H1 (cell line): ENCODE data around the gene GRAPL. TPM values are rescaled to one million over a fixed set of nuclear protein-coding genes. Genes with fewer than 3 reads are reported as not detected.
"Not testable (repeated sequence)": the region's sequence is repeated elsewhere in the genome, so short reads cannot be mapped to it uniquely, and the experiment has no call there.

Experiments
- CTCF ChIA-PET: fragments of 300-600 bp; sonication (Branson Sonifier 250); formaldehyde crosslinking; loops from one replicate; lab custom pipeline; 2021; ENCODE audit not compliant: partially characterized antibody; lab: Charles Lee
- POLR2A ChIA-PET: fragments of 300-600 bp; sonication (Branson Sonifier 250); formaldehyde crosslinking; loops from one replicate; lab custom pipeline; 2021; ENCODE audit warnings: inconsistent platforms; ENCODE audit not compliant: partially characterized antibody; lab: Charles Lee
- DNase-seq, 2 experiments: peaks; one replicate each; pipeline versions ENCODE4 v3.0.0 to v3.0.0-alpha.2; 2010 to 2022; ENCODE audit warnings: low spot score in 2 of 2, low read depth in 1 of 2, mixed read lengths in 1 of 2
- FAIRE-seq: peaks from 2 replicates; lab custom pipeline; 2011; peaks lifted over from hg19 to GRCh38; lab: Jason Lieb, UNC
- H2AFZ ChIP-seq: 2 replicates; pipeline ENCODE4 v1.8.1; 2012; ENCODE audit warnings: low read length, inconsistent platforms
- H2AK5ac ChIP-seq: 2 replicates; pipeline ENCODE4 v1.6.1; 2013; ENCODE audit warnings: low read depth, low read length
- H2BK120ac ChIP-seq: replicated peaks from 2 replicates; pipeline ENCODE3; 2013; ENCODE audit warnings: low read depth, low read length, inconsistent platforms
- H2BK12ac ChIP-seq: 2 replicates; pipeline ENCODE4 v1.6.1; 2013; ENCODE audit warnings: low read depth, low read length
- H2BK15ac ChIP-seq: 2 replicates; pipeline ENCODE4 v1.6.1; 2013; ENCODE audit warnings: low read length
- H2BK20ac ChIP-seq: 2 replicates; pipeline ENCODE4 v1.6.1; 2013; ENCODE audit warnings: low read length
- H2BK5ac ChIP-seq: 2 replicates; pipeline ENCODE4 v1.6.1; 2013; ENCODE audit warnings: low read depth, low read length
- H3K14ac ChIP-seq: 2 replicates; pipeline ENCODE4 v1.6.1; 2013; ENCODE audit warnings: inconsistent platforms; ENCODE audit not compliant: insufficient read length
- H3K18ac ChIP-seq: 2 replicates; pipeline ENCODE4 v1.6.1; 2013; ENCODE audit warnings: low read length; ENCODE audit errors: extremely low read depth
- H3K23ac ChIP-seq: 2 replicates; pipeline ENCODE4 v1.6.1; 2013; ENCODE audit warnings: inconsistent platforms; ENCODE audit not compliant: insufficient read length
- H3K23me2 ChIP-seq: 2 replicates; pipeline ENCODE4 v1.6.1; 2013; ENCODE audit warnings: low read depth, low read length
- H3K27ac ChIP-seq: 2 replicates; pipeline ENCODE4 v1.6.1; 2011; ENCODE audit warnings: low read depth, low read length, inconsistent platforms
- H3K27me3 ChIP-seq, 4 experiments: replicated peaks in 1 of 4; 1 replicate in 1 of 4; 2 replicates in 3 of 4; pipeline versions ENCODE4 v1.6.1 to v1.8.1; 2011 to 2013; ENCODE audit warnings: low read length in 3 of 4, mild to moderate bottlenecking in 3 of 4, inconsistent platforms in 2 of 4, mixed read lengths in 2 of 4, moderate library complexity in 1 of 4; ENCODE audit not compliant: control insufficient read depth in 3 of 4, insufficient read depth in 3 of 4; ENCODE audit errors: extremely low read depth in 1 of 4
- H3K36me3 ChIP-seq, 4 experiments: 2 replicates each; pipeline versions ENCODE4 v1.6.1 to v1.8.1; 2011 to 2013; ENCODE audit warnings: mild to moderate bottlenecking in 4 of 4, low read length in 3 of 4, moderate library complexity in 2 of 4, control low read depth in 1 of 4, inconsistent platforms in 1 of 4; ENCODE audit not compliant: insufficient read depth in 4 of 4, control insufficient read depth in 2 of 4
- H3K4ac ChIP-seq: replicated peaks from 2 replicates; pipeline ENCODE3; 2013; ENCODE audit warnings: low read length, low read depth, mixed read lengths, inconsistent platforms; ENCODE audit not compliant: insufficient read length
- H3K4me1 ChIP-seq, 4 experiments: replicated peaks in 1 of 4; 1 replicate in 1 of 4; 2 replicates in 3 of 4; pipeline versions ENCODE4 v1.6.1 to v1.8.1; 2011 to 2013; ENCODE audit warnings: low read length in 3 of 4, inconsistent platforms in 2 of 4, mixed read lengths in 1 of 4; ENCODE audit not compliant: insufficient read depth in 4 of 4, control insufficient read depth in 3 of 4
- H3K4me2 ChIP-seq, 2 experiments: 2 replicates each; pipeline versions ENCODE4 v1.6.1 to v1.8.1; 2011 to 2013; ENCODE audit warnings: low read depth in 2 of 2, low read length in 2 of 2, control low read depth in 1 of 2, inconsistent platforms in 1 of 2, mild to moderate bottlenecking in 1 of 2; ENCODE audit not compliant: insufficient read depth in 1 of 2
- H3K4me3 ChIP-seq, 4 experiments: fragments of 200-600, 300-600 bp in 1 of 4; sonication (generic), shearing (Covaris generic), sonication (Bioruptor Twin) in 1 of 4; 2 replicates each; pipeline versions ENCODE4 v1.5.1 to v1.8.1; 2011 to 2016; ENCODE audit warnings: low read length in 4 of 4, low read depth in 3 of 4, control low read depth in 2 of 4, inconsistent platforms in 2 of 4, mild to moderate bottlenecking in 2 of 4, mixed read lengths in 1 of 4, moderate library complexity in 1 of 4; ENCODE audit not compliant: insufficient read depth in 2 of 4; ENCODE audit errors: extremely low read depth in 1 of 4
- H3K56ac ChIP-seq: replicated peaks from 2 replicates; pipeline ENCODE3; 2013; ENCODE audit warnings: low read depth, mild to moderate bottlenecking, mixed read lengths, low read length, inconsistent platforms; ENCODE audit not compliant: insufficient read length
- H3K79me1 ChIP-seq: 2 replicates; pipeline ENCODE4 v1.6.1; 2013; ENCODE audit warnings: low read depth, low read length, control low read depth
- H3K79me2 ChIP-seq, 2 experiments: 2 replicates each; pipeline versions ENCODE4 v1.6.1 to v1.8.1; 2012 to 2013; ENCODE audit warnings: low read length in 2 of 2, mild to moderate bottlenecking in 2 of 2, inconsistent platforms in 1 of 2; ENCODE audit not compliant: insufficient read depth in 2 of 2, control insufficient read depth in 1 of 2
- H3K9ac ChIP-seq, 4 experiments: replicated peaks in 1 of 4; 1 replicate in 1 of 4; 2 replicates in 3 of 4; pipeline versions ENCODE4 v1.6.1 to v1.8.1; 2011 to 2013; ENCODE audit warnings: low read depth in 3 of 4, low read length in 3 of 4, control low read depth in 2 of 4, mild to moderate bottlenecking in 2 of 4, moderate library complexity in 2 of 4, inconsistent platforms in 1 of 4; ENCODE audit errors: extremely low read depth in 1 of 4
- H3K9me3 ChIP-seq, 2 experiments: 2 replicates each; pipeline versions ENCODE4 v1.6.1 to v1.8.1; 2012 to 2013; ENCODE audit warnings: mild to moderate bottlenecking in 2 of 2, moderate library complexity in 2 of 2, control low read depth in 1 of 2, inconsistent platforms in 1 of 2, low read depth in 1 of 2, low read length in 1 of 2, mixed read lengths in 1 of 2; ENCODE audit not compliant: insufficient read depth in 2 of 2
- H4K20me1 ChIP-seq, 2 experiments: replicated peaks in 1 of 2; 2 replicates each; pipeline versions ENCODE3 to v1.8.1; 2011 to 2013; ENCODE audit warnings: inconsistent platforms in 2 of 2, low read length in 2 of 2, mild to moderate bottlenecking in 1 of 2; ENCODE audit not compliant: insufficient read depth in 2 of 2, control insufficient read depth in 1 of 2
- H4K5ac ChIP-seq: 2 replicates; pipeline ENCODE4 v1.6.1; 2013; ENCODE audit warnings: low read length, low read depth, mixed read lengths, inconsistent platforms; ENCODE audit not compliant: insufficient read length
- H4K8ac ChIP-seq: 2 replicates; pipeline ENCODE4 v1.8.0; 2013; ENCODE audit warnings: mild to moderate bottlenecking, moderate library complexity, low read length, inconsistent platforms; ENCODE audit not compliant: insufficient read depth; ENCODE audit errors: extremely low read depth
- H4K91ac ChIP-seq: replicated peaks from 2 replicates; pipeline ENCODE3; 2013; ENCODE audit warnings: low read length, mixed read lengths, inconsistent platforms; ENCODE audit not compliant: insufficient read length
- WGBS, 2 experiments: shearing (Covaris generic) in 1 of 2; methylation state at CpG; one replicate each; pipeline versions ENCODE4 v1.1.6 to v1.1.7; 2013 to 2015; ENCODE audit warnings: low lambda C conversion rate in 2 of 2, mixed read lengths in 2 of 2, inconsistent platforms in 1 of 2, low coverage in 1 of 2, missing lambda C conversion rate in 1 of 2; ENCODE audit not compliant: insufficient replicate concordance in 2 of 2, insufficient coverage in 1 of 2, insufficient read length in 1 of 2; ENCODE audit errors: extremely low coverage in 1 of 2, missing lambda C conversion rate in 1 of 2; 5-methylcytosine and 5-hydroxymethylcytosine counted together
- polyA plus RNA-seq, 7 experiments: library from polyadenylated mRNA; depleted of rRNA in 3 of 7; stranded (reverse) in 5 of 7; unstranded in 2 of 7; fragments of >200 nt in 5 of 7; fragments of 200-250 nt in 2 of 7; gene quantifications; 1 replicate in 5 of 7; 2 replicates in 1 of 7; 4 replicates in 1 of 7; pipeline versions ENCODE4 v1.2.1 to v1.2.3, GENCODE V29; 2011 to 2013; ENCODE audit warnings: missing spikeins in 2 of 7, mixed read lengths in 2 of 7
- total RNA-seq: library from RNA; stranded (reverse); fragmentation: NEBNext Ultra II Directional; extraction: Animal tissue kit (Norgen Biotek cat#: 25700); gene quantifications from 2 replicates; pipeline ENCODE4 v1.2.1, GENCODE V29; 2021

Gene GRAPL
- total and polyA plus RNA-seq, 2 of the 8 experiments (the other 6 are each of a cell fraction or from before 2014, with no cell fraction given), result 0.15 TPM; not detected in 1

DNA sequence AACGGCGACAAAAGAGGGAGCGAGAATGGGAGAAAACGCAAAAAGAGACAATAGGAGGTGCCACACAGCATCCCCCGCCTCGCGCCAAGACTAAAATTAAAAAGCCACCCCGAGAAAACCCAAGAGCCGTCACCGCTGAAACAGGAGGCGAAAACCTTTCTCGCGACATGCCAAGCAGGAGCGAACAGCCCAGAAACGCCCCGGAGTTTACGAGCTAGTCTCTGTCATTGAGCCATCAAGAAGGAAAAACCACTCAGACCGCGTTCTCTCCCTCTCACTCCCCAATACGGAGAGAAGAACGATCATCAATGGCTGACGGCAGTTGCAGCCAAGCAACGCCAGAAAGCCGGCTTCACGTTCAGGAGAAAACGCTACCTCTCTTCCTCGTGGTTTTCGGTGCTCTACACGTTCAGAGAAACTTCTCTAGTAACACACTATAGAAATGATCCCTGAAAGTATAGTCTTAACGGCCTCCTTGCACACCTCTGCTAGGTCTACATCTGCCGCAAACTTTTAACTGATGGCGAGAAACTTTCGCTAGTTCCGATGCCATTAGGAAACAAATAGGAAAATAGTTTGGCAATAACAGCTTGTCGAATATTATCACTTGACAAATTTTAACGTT is 62.5 kb downstream of the GRAPL start:
- no CpG with 5 or more reads among the region's 36 CpGs for WGBS, 2 experiments
- not testable (repeated sequence) for H3K23me2 ChIP-seq

More for the DNA sequence above, 62.5 kb downstream of the GRAPL start:
- H2BK12ac ChIP-seq, H3K23ac ChIP-seq, H4K20me1 ChIP-seq, H3K9me3 ChIP-seq, H3K79me2 ChIP-seq, H3K4me2 ChIP-seq, H3K4me1 ChIP-seq, H3K56ac ChIP-seq, H3K9ac ChIP-seq, H2BK20ac ChIP-seq, H2BK5ac ChIP-seq, H4K91ac ChIP-seq, H3K4me3 ChIP-seq, POLR2A ChIA-PET, H3K27me3 ChIP-seq, H4K5ac ChIP-seq, FAIRE-seq, H3K4ac ChIP-seq, H3K18ac ChIP-seq, H4K8ac ChIP-seq, H3K79me1 ChIP-seq, H3K36me3 ChIP-seq, H2AFZ ChIP-seq, H3K27ac ChIP-seq, H3K14ac ChIP-seq, H2BK15ac ChIP-seq, H2AK5ac ChIP-seq, DNase-seq, CTCF ChIA-PET, H2BK120ac ChIP-seq: not testable (repeated sequence)
